WTC11 (cell line): ENCODE results near the gene ERVK3-1. TPM values are rescaled to one million over a fixed set of nuclear protein-coding genes. Genes with fewer than 3 reads are reported as not detected.

ENCODE experiments used
- ATAC-seq: fragments of 200-7000 bp; cut with Tn5 transposase; 2 replicates; pipeline ENCODE4 v1.10.0; 2021; ENCODE audit warnings: mild to moderate bottlenecking, moderate library complexity
- CTCF ChIA-PET: fragments of 300-600 bp; sonication (Branson Sonifier 250); formaldehyde crosslinking; loops from one replicate; lab custom pipeline; 2021; ENCODE audit warnings: antibody characterized with exemption; lab: Charles Lee
- POLR2A ChIA-PET: fragments of 350-600 bp; sonication (Branson Sonifier 250); formaldehyde crosslinking; loops from one replicate; lab custom pipeline; 2021; ENCODE audit warnings: antibody characterized with exemption; lab: Charles Lee
- DNase-seq: peaks from one replicate; pipeline ENCODE4 v3.0.0; 2021; ENCODE audit warnings: low spot score
- H3K27ac Mint-ChIP-seq: 2 replicates; pipeline ENCODE4 v1.8.0; 2021; ENCODE audit warnings: mixed read lengths
- H3K27me3 Mint-ChIP-seq: 2 replicates; pipeline ENCODE4 v1.8.0; 2021; ENCODE audit warnings: low read depth, mild to moderate bottlenecking, moderate library complexity, mixed read lengths
- H3K36me3 Mint-ChIP-seq: 2 replicates; pipeline ENCODE4 v1.8.0; 2021; ENCODE audit warnings: mixed read lengths
- H3K4me1 Mint-ChIP-seq: 2 replicates; pipeline ENCODE4 v1.8.0; 2022; ENCODE audit warnings: mixed read lengths
- H3K4me3 Mint-ChIP-seq: 2 replicates; pipeline ENCODE4 v1.8.0; 2021; ENCODE audit warnings: mild to moderate bottlenecking, moderate library complexity, mixed read lengths
- H3K9me3 Mint-ChIP-seq: 2 replicates; pipeline ENCODE4 v1.8.0; 2021; ENCODE audit warnings: mixed read lengths
- AFF4 ChIP-seq: sonication (generic); formaldehyde crosslinking; IDR thresholded peaks from 2 replicates; pipeline ENCODE4 v1.8.1; 2023; ENCODE audit warnings: mild to moderate bottlenecking, missing genetic modification reagents, borderline replicate concordance
- ELF4 ChIP-seq: sonication (generic); formaldehyde crosslinking; IDR thresholded peaks from 2 replicates; pipeline ENCODE4 v1.8.1; 2022; ENCODE audit warnings: low read depth, mild to moderate bottlenecking, moderate library complexity, missing genetic modification reagents
- EMX1 ChIP-seq: fragments of 250-450 bp; sonication (Bioruptor Pico); IDR thresholded peaks from 2 replicates; pipeline ENCODE4 v1.8.0; 2021; ENCODE audit warnings: mild to moderate bottlenecking
- ERG ChIP-seq: fragments of 250-450 bp; sonication (Bioruptor Pico); IDR thresholded peaks from 2 replicates; pipeline ENCODE4 v1.8.0; 2021; ENCODE audit warnings: mild to moderate bottlenecking
- ESRRA ChIP-seq: sonication (generic); formaldehyde crosslinking; IDR thresholded peaks from 2 replicates; pipeline ENCODE4 v1.8.1; 2022; ENCODE audit warnings: mild to moderate bottlenecking, missing genetic modification reagents, borderline replicate concordance
- HMGXB4 ChIP-seq: sonication (generic); formaldehyde crosslinking; IDR thresholded peaks from 2 replicates; pipeline ENCODE4 v1.8.1; 2023; ENCODE audit warnings: mild to moderate bottlenecking, moderate library complexity, missing genetic modification reagents
- KAT7 ChIP-seq: sonication (generic); formaldehyde crosslinking; IDR thresholded peaks from 2 replicates; pipeline ENCODE4 v1.8.1; 2023; ENCODE audit warnings: missing genetic modification reagents, mild to moderate bottlenecking, borderline replicate concordance
- MAX ChIP-seq: sonication (generic); formaldehyde crosslinking; IDR thresholded peaks from 2 replicates; pipeline ENCODE4 v1.8.0; 2022; ENCODE audit warnings: mild to moderate bottlenecking, missing genetic modification reagents
- NR3C1 ChIP-seq: sonication (generic); formaldehyde crosslinking; conservative IDR thresholded peaks from 2 replicates; pipeline ENCODE4 v1.8.1; 2023; ENCODE audit warnings: low read depth, mild to moderate bottlenecking, missing genetic modification reagents
- STAT6 ChIP-seq: sonication (generic); formaldehyde crosslinking; conservative IDR thresholded peaks from 2 replicates; pipeline ENCODE4 v1.8.1; 2023; ENCODE audit warnings: mild to moderate bottlenecking, low read depth, missing genetic modification reagents, moderate library complexity
- ZNF671 ChIP-seq: fragments of 250-450 bp; sonication (Bioruptor Pico); IDR thresholded peaks from 2 replicates; pipeline ENCODE4 v1.8.0; 2021; ENCODE audit warnings: mild to moderate bottlenecking
- total RNA-seq: library from RNA; stranded (reverse); gene quantifications from 3 replicates; pipeline ENCODE4 v1.2.3, GENCODE V29; 2021
- TF ChIP-seq, protein P1 (sequence below): sonication (generic); formaldehyde crosslinking; IDR thresholded peaks from 2 replicates; pipeline ENCODE4 v1.8.0; 2022; ENCODE audit warnings: mild to moderate bottlenecking, missing genetic modification reagents
- TF ChIP-seq, protein P2 (sequence below): sonication (generic); formaldehyde crosslinking; conservative IDR thresholded peaks from 2 replicates; pipeline ENCODE4 v1.8.1; 2022; ENCODE audit warnings: mild to moderate bottlenecking, missing genetic modification reagents
- TF ChIP-seq, protein P3 (sequence below): sonication (generic); formaldehyde crosslinking; IDR thresholded peaks from 2 replicates; pipeline ENCODE4 v1.8.1; 2023; ENCODE audit warnings: mild to moderate bottlenecking, missing genetic modification reagents
- TF ChIP-seq, protein P4 (sequence below): sonication (generic); formaldehyde crosslinking; IDR thresholded peaks from 2 replicates; pipeline ENCODE4 v1.8.0; 2022; ENCODE audit warnings: missing genetic modification reagents

ERVK3-1 gene
- total RNA-seq, 1 experiment from 2014 or later: 26.0 TPM

DNA sequence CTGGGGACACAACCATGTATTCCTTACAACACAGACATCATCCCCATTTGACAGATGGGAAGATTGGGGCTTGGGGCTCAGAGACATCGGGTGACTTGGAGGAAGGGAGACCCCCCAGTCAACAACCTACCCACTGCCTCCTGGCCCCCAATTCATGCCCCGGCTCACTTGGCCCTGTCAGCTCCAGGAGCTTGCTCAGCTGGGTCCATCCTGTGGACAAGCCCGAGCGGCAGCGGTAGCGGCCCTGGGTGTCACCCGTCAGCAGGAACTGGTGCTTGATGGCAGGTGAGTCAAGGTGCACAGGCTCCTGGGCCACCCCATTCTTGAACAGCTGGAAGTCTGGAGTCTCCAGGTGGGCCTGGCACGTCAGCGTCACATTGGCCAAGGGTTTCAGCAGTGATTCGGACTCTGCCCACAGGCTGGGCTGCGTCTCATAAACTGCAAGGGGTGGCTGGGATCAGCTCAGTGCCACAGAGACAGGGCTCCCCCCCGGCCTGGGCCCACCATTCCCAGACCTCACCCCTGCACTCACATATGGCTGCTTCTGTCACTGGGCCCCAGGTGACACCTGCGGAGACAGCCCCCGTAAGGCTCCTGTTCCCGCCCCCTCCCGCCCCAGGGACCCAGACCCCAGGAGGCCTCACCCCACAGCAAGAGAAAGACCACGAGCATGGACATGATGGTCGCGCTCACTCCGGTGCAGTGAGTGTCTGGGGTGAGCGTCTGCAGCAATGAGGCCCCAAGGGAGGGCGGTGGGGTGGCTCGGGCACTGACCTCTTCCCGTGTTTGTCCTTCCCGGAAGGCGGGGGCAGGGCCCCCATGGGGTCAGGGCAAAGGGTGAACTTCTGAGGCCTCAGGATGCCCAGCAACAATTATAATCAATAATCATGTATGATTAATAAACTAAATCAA, 47.8 kb downstream of the ERVK3-1 start, which contains the start of gene A1BG (continued):
- TF ChIP-seq ERG (CRISPR knock-in tag): no peak
- TF ChIP-seq, protein P1, sequence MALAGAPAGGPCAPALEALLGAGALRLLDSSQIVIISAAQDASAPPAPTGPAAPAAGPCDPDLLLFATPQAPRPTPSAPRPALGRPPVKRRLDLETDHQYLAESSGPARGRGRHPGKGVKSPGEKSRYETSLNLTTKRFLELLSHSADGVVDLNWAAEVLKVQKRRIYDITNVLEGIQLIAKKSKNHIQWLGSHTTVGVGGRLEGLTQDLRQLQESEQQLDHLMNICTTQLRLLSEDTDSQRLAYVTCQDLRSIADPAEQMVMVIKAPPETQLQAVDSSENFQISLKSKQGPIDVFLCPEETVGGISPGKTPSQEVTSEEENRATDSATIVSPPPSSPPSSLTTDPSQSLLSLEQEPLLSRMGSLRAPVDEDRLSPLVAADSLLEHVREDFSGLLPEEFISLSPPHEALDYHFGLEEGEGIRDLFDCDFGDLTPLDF (CRISPR knock-in tag): no peak
- TF ChIP-seq, protein P2, sequence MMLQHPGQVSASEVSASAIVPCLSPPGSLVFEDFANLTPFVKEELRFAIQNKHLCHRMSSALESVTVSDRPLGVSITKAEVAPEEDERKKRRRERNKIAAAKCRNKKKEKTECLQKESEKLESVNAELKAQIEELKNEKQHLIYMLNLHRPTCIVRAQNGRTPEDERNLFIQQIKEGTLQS (CRISPR knock-in tag): no peak
- TF ChIP-seq STAT6 (CRISPR knock-in tag): no peak
- no peak for TF ChIP-seq MAX (CRISPR knock-in tag)
- no peak for TF ChIP-seq AFF4 (CRISPR knock-in tag)
- TF ChIP-seq ZNF671 (CRISPR knock-in tag): no peak
- TF ChIP-seq, protein P3, sequence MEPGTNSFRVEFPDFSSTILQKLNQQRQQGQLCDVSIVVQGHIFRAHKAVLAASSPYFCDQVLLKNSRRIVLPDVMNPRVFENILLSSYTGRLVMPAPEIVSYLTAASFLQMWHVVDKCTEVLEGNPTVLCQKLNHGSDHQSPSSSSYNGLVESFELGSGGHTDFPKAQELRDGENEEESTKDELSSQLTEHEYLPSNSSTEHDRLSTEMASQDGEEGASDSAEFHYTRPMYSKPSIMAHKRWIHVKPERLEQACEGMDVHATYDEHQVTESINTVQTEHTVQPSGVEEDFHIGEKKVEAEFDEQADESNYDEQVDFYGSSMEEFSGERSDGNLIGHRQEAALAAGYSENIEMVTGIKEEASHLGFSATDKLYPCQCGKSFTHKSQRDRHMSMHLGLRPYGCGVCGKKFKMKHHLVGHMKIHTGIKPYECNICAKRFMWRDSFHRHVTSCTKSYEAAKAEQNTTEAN: no peak
- TF ChIP-seq ELF4 (CRISPR knock-in tag): no peak
- no peak for TF ChIP-seq EMX1

DNA sequence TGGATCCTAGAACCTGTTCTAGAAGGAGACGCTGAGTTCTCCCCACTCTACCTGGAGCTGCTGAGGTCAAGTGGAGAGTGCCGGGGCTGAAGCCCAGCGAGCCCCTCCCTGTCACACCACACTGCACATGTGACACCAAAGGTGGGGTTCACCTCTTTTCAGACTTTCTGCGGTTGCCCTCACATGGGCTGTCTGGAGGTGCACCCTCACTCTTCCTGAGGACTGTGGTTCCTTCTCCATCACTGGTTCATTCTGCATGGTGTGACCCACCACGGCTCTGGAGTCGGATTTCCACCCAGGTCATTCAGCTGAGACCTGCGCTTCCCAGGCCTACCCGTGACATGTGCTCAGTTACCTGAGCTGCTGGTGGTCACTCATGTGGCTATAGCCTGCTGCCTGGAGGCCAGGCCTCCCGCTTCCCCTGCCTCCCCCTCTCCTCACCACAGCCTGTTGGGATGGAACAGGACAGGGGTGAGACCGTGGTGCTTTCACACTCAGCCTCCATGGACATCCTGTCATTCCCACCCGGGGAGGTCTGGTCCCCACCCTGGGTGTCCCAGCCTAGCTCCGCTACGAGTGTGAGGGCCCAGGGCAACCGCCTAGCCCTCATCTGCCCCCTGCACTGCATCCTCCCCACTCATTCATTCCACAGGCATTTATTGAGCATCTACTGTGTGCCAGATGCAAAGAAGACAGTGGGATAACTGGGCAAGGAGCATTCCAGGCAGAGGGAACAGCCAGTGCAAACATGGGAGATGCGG, 48.7 kb downstream of the ERVK3-1 start:
- DNase-seq (no peak), ATAC-seq (no peak)
- H3K9me3 Mint-ChIP-seq: no peaks in the 10 kb centered on the region
- no peak overlapping the region for H3K4me3 Mint-ChIP-seq
- H3K4me1 Mint-ChIP-seq: peaks cover 4% of the 10 kb centered on the region; the same call in 1 of the 2 replicates
- H3K36me3 Mint-ChIP-seq: no peaks in the 10 kb centered on the region
- H3K27ac Mint-ChIP-seq: no peak overlapping the region
- peaks cover 19% of the 10 kb centered on the region for H3K27me3 Mint-ChIP-seq
- POLR2A ChIA-PET: no interaction called here
- CTCF ChIA-PET: interaction anchor here (1.2 to 2.5 kb wide), 2 partner anchors 11 to 14 kb away, joined by 3 to 11 read pairs; no protein-coding TSS in a partner anchor
- TF ChIP-seq, protein P4, sequence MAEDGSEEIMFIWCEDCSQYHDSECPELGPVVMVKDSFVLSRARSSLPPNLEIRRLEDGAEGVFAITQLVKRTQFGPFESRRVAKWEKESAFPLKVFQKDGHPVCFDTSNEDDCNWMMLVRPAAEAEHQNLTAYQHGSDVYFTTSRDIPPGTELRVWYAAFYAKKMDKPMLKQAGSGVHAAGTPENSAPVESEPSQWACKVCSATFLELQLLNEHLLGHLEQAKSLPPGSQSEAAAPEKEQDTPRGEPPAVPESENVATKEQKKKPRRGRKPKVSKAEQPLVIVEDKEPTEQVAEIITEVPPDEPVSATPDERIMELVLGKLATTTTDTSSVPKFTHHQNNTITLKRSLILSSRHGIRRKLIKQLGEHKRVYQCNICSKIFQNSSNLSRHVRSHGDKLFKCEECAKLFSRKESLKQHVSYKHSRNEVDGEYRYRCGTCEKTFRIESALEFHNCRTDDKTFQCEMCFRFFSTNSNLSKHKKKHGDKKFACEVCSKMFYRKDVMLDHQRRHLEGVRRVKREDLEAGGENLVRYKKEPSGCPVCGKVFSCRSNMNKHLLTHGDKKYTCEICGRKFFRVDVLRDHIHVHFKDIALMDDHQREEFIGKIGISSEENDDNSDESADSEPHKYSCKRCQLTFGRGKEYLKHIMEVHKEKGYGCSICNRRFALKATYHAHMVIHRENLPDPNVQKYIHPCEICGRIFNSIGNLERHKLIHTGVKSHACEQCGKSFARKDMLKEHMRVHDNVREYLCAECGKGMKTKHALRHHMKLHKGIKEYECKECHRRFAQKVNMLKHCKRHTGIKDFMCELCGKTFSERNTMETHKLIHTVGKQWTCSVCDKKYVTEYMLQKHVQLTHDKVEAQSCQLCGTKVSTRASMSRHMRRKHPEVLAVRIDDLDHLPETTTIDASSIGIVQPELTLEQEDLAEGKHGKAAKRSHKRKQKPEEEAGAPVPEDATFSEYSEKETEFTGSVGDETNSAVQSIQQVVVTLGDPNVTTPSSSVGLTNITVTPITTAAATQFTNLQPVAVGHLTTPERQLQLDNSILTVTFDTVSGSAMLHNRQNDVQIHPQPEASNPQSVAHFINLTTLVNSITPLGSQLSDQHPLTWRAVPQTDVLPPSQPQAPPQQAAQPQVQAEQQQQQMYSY (CRISPR knock-in tag): no peak
- TF ChIP-seq KAT7 (CRISPR knock-in tag) (no peak), ESRRA (CRISPR knock-in tag) (no peak), HMGXB4 (CRISPR knock-in tag) (no peak), NR3C1 (no peak)
